Measurements from ENCODE around the gene KCNQ5. TPM values are rescaled to one million over a fixed set of nuclear protein-coding genes. Genes with fewer than 3 reads are reported as not detected.
"Not testable (repeated sequence)": the region's sequence is repeated elsewhere in the genome, so short reads cannot be mapped to it uniquely, and the experiment has no call there.

Gene KCNQ5
- total RNA-seq, 1 experiment from 2014 or later, result not detected

GRCh38 chr6:72841195-72841594 lies 219.3 kb downstream of the KCNQ5 start:
- DNase-seq (ENCODE audit: low read depth), result no peak

DNA sequence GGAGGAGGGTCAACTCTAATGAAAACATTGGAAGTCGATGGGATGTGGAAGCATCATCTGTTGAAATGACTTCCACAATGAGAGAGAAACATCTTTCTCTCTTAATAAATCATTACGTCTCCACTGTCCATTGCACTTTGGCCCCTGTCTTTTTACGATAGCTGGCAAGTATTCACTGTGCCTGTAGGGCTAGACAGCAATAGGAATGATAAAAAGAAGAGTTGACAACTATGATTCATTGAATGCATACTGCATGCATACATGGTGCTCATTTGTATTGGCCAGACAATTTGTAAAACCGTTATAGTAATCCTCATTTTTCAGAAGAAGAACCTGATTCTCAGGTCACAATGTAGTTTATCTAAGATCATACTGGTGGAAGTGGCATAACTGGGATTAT lies 220.3 kb downstream of the KCNQ5 start:
- DNase-seq (ENCODE audit: low read depth), result no peak

DNA sequence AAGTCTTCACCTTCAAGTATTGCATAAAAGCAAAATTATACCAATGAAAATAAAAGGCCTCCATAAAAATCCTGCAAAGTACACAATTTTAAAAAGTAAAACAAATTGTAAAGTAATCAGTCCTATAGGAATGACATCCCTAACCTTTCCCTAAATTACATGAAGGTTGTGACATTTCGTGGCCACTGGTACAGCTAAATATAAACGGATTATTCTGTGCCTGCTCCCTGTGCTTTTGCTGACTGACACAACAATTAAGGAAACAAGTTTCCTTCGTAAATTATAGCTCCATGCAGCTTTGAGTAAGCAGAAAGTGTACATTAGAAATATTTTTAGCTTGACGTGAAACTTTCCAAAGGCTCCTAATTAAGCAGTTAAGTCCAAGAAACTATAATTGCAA lies 222.8 kb downstream of the KCNQ5 start:
- no peak for DNase-seq (ENCODE audit: low read depth)

DNA sequence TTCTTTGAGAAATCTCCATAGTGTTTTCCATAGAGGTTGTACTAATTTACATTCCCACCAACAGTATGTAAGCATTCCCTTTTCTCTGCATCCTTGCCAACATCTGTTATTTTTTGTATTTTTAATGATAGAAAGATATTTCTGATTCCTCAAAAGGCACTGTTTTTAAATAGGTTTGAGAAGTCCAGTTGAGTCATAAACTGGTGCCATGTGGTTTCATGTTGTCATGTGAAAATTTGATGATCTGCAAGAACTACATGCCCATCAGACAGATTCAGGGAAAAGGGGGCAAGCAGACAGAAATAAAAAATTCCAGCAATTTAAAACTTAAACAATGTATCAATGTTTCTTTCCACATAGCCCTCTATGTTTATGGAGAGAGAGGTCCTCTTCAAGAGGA lies 227.5 kb downstream of the KCNQ5 start:
- no peak for DNase-seq (ENCODE audit: low read depth)

DNA sequence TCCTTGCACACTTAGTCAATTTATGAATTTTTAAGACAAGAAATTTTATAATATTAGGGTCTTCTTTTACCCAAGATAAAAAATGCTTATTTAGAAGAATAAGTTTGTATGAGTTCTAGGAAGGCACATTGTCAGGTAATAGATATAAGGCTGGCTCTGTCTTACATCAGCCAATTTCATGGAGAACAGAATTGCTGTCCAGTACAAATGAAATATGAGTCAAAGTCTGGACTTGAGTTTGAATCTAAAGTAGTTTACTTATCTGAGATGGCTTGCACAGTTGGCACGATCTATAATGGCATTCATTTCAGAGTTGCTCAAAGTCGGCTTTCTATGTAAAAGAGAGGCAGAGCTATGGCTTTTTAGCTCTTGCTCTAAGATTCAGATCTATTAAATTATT lies 228.2 kb downstream of the KCNQ5 start:
- DNase-seq (ENCODE audit: low read depth), result no peak

GRCh38 chr6:72850469-72850868 lies 228.6 kb downstream of the KCNQ5 start:
- no peak for DNase-seq (ENCODE audit: low read depth)

GRCh38 chr6:72855471-72855870 lies 233.6 kb downstream of the KCNQ5 start:
- DNase-seq (ENCODE audit: low read depth), result no peak

DNA sequence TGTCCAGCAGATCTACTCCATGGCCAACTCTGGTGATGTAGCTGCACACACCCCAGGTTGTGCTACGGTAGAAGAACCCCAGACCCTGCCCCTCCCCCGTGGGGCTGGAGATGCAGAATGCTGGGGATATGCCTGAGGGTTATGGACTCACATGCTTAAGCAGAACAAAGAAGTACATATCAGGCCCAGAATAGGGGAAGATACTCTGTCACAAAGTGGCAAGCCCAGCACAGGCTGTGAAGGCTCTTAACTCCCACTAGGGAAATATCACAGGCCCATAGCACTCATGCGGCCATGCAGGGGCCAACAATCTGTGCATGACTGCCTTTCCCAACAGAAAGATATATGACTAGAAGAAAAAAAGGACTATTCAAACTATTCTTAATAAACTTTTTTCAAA lies 234.9 kb downstream of the KCNQ5 start:
- DNase-seq (ENCODE audit: low read depth), result no peak

DNA sequence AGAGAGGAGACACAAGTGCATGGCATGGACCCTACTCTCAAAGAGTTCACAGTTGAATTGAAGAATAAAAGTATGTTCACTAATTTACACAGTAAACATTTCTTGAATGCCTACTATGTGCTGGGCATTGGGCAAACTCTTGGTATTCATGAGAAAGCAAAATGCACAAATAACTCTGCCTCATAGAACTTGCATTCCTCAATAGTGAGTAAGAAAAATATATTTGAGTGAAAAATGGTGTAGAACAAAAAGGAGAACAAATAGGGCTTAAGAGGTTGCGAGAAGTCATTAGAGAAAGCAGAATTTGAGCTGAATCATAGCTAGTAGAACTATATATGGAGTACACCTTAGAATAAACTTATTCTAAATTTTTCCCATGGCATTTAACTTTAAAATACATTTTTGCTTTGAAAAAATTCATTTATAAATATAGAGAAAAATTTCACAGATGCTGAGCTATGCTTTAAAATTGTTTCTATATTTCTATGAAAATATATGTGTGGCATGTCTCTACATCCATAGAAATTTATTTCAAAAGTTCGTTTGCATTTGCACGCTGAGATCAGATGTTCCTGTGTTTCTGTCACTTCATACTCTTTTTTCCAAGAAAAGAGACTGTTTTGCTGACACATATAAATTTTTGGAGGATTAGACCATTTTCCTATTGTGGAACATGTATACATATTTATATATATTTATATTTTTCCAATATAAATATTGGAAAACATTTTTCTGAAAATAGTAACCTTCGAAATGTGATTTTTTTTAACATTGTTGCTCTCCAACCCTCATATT lies 236.1 kb downstream of the KCNQ5 start:
- no peak for DNase-seq (ENCODE audit: low read depth)

- DNase-seq (ENCODE audit: low read depth), result no peak
Measured at GRCh38 chr6:72861059-72861458, 239.2 kb downstream of the KCNQ5 start.

GRCh38 chr6:72861935-72862432 lies 240.1 kb downstream of the KCNQ5 start:
- DNase-seq (ENCODE audit: low read depth), result no peak

DNA sequence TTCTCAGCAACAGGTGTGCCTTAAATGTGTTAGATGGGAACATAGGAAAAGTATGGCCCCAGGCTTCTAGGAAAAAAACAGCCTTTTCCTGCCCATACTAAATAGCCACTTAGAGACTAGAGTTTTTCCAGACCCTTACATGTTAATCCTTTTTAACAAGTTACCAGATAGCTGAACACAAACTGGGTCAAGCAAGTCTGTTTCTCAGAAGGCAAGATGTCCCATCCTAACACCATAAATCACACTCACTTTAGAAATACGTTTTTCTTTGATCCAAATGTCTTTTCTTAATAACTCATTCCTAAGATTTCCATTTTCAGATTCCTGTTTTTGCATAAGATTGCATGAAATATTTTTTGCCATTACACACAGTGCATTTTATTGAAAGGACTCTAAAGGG lies 241.3 kb downstream of the KCNQ5 start:
- DNase-seq (ENCODE audit: low read depth), result no peak

- no peak for DNase-seq (ENCODE audit: low read depth)
Measured at GRCh38 chr6:72864236-72864635, 242.4 kb downstream of the KCNQ5 start.

GRCh38 chr6:72864799-72865198 lies 242.9 kb downstream of the KCNQ5 start:
- DNase-seq (ENCODE audit: low read depth), result no peak

DNA sequence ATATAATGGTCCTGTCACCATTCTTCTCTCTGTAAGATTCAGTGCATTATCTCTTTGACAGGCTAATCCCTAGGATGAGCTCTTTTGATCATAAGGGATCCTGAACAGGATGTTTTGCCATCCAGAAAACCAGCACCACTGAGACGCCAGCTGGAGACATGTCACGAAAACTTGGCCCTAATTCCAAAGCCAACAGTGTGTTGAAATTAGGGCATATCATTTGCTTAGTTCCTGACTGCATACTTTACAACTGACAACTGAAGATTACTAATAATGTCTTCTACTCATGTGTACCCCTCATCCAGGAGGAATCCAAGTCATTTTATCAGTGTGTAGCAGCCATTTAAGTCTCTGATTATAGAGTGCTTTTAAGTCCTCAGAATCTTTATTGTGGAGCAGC lies 243.6 kb downstream of the KCNQ5 start:
- no peak for DNase-seq (ENCODE audit: low read depth)

GRCh38 chr6:72869621-72870020 lies 247.8 kb downstream of the KCNQ5 start:
- DNase-seq (ENCODE audit: low read depth), result no peak

DNA sequence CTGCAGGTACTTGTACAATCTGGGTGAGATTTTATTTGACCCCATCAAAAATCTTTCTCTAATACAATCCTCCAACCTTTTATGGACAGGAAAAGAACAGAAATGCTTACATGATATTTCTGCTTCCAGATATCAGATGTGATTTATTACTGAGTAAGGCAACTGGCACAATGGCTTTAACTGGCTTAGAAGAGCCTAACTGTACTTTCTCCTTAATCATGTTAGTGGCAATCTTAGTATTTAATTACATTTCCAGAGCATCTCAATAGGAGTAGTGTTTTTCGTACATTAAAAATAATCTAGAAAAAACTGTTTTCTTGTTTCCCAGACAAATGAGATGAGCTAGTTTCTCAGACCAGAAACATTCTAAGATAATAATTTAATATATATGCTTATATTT lies 251.6 kb downstream of the KCNQ5 start:
- DNase-seq (ENCODE audit: low read depth), result no peak

- no peak for DNase-seq (ENCODE audit: low read depth)
Measured at GRCh38 chr6:72876256-72876655, 254.4 kb downstream of the KCNQ5 start.

GRCh38 chr6:72886170-72886569 lies 264.3 kb downstream of the KCNQ5 start:
- no peak for DNase-seq (ENCODE audit: low read depth)

- no peak for DNase-seq (ENCODE audit: low read depth)
Measured at GRCh38 chr6:72890233-72890632, 268.4 kb downstream of the KCNQ5 start.

DNA sequence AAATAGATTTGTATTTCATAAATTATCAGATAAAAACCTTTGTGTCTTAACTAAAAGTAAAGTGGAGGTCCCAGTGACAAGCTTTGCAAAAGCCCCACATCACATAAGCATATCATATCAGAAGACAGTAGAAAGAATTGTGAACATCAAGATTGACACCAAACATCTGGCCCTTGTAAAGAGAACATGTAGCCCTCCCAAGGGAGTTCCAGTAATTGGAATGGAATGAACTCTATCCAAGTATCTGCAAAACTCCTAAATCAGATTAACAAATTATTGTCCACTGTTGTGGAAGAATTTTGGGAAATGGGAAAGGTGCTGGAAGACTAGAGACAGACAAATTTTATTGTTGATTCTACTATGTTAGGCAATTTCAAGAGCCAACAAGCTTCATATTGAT lies 268.8 kb downstream of the KCNQ5 start:
- DNase-seq (ENCODE audit: low read depth), result no peak

DNA sequence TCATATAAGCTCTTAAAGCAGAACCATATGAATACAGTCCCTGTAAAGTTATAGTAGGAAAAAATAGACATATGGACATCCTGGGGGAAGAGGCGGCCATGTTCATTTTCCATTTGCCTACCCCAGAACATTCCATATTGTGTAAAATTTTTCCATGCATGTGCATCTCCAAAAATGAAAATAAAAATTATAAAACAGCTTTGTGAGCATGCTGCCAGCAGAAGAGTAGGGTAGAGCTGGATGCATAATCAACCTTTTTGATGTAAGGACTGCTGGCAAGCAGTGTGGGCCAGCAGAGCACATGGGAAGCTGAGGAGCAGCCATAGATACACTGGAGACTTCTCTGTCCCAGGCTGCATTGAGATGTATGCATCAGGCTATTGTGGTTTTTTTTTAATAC lies 271.0 kb downstream of the KCNQ5 start:
- no peak for DNase-seq (ENCODE audit: low read depth)

DNA sequence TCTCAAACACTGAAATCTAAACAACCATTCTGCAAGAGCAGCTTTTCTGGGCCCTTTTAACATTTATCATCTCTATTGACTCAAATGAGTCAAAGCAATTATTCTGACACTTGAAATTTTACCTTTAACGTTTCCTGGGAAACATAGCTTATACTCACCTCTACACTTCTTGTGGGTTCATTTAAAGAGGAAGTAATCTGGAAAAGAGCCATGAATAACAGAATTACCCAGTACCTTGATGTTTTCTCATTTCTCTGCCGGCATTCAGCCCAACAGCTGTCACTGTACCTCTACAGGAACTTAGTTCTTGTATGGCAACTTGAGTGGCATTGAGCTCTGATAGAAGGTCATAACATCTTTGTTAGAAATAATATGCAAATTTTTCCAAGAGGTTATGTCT lies 272.2 kb downstream of the KCNQ5 start:
- DNase-seq (ENCODE audit: low read depth), result no peak

DNA sequence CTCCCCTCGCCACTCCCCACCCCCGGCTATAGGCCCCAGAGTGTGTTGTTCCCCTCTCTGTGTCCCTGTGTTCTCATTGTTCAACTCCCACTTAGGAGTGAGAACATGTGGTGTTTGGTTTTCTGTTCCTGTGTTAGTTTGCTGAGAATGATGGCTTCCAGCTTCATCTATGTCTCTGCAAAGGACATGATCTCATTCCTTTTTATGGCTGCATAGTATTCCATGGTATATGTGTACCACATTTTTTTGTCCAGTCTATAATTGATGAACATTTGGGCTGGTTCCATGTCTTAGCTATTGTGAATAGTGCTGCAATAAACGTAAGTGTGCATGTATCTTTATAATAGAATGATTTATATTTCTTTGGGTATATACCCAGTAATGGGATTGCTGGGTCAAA lies 276.4 kb downstream of the KCNQ5 start:
- DNase-seq (ENCODE audit: low read depth), result not testable (repeated sequence)
